OCI-LY1 (cell line): Measurements from ENCODE around the gene SOS1.

ENCODE experiments used
- CTCF ChIP-seq: fragments of 200-600 bp; sonication (generic), shearing (Covaris generic); IDR thresholded peaks from 2 replicates; pipeline ENCODE4 v1.5.1; 2017; ENCODE audit warnings: mild to moderate bottlenecking, antibody characterized with exemption, low read length, moderate library complexity, mixed read lengths
- EZH2 ChIP-seq: fragments of 200-600 bp; sonication (generic), shearing (Covaris generic); IDR thresholded peaks from 2 replicates; pipeline ENCODE4 v1.8.0; 2017; ENCODE audit warnings: borderline replicate concordance, mixed run types, mild to moderate bottlenecking, antibody characterized with exemption, low read length, moderate library complexity, mixed read lengths

DNA sequence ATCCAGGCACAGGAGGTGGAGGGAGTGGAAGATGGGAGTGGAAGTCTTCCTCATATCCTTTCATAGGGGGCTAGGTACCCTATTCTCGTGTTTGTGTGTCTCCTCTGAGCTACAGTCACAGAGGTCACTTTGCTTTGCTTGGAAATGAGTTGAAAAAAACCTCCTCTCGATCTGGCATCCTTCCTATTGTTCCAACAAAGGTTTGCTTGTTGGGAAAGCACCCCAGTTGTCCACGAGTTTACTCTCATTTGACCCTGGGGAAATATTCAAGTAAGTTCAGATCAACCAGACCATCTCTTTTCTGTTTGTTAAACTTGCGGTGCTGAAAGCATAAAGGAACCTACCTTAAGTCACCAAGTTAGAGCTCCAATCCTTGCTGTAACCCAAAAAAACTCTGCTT is 171.9 kb downstream of the SOS1 start:
- TF ChIP-seq CTCF (no peak), EZH2 (no peak)
